Body of pancreas (tissue), 4 donors: Measurements from ENCODE around the gene FKBP15.

Experiments used
- POLR2A ChIP-seq, 3 donors: fragments of 450-650 bp; IDR thresholded peaks; one replicate each; pipeline ENCODE4 v1.6.1; 2016; ENCODE audit warnings: antibody characterized with exemption in 3 of 3, mild to moderate bottlenecking in 2 of 3
- TF ChIP-seq, protein P1 (sequence below), 7 experiments: fragments of 450-650 bp in 4 of 7; fragments of 200-600 bp in 3 of 7; sonication (generic) in 3 of 7; IDR thresholded peaks; one replicate each; pipeline ENCODE4 v1.5.1; 2016 to 2019; ENCODE audit warnings: antibody characterized with exemption in 7 of 7

DNA sequence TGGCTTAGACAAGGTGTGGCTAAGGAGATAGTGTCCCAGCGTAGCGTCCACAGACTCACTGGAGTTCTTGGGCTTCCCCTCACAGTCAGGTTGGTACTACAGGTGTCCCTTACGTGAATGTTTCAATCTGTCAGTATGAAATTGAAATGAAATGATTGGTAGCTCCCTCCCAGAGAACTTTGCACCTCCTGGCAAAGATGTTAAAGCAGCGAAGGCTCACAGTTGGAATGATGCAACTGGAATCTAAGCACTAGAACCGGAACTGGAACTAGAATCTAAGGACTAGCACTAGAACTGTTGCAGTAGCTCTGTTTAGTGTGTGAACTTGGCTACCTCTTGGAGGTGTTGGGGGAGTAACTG, 1.4 kb upstream of the FKBP15 start:
- no peak for TF ChIP-seq POLR2A (IDR thresholded peaks at IDR 0.05)
- TF ChIP-seq, protein P1, sequence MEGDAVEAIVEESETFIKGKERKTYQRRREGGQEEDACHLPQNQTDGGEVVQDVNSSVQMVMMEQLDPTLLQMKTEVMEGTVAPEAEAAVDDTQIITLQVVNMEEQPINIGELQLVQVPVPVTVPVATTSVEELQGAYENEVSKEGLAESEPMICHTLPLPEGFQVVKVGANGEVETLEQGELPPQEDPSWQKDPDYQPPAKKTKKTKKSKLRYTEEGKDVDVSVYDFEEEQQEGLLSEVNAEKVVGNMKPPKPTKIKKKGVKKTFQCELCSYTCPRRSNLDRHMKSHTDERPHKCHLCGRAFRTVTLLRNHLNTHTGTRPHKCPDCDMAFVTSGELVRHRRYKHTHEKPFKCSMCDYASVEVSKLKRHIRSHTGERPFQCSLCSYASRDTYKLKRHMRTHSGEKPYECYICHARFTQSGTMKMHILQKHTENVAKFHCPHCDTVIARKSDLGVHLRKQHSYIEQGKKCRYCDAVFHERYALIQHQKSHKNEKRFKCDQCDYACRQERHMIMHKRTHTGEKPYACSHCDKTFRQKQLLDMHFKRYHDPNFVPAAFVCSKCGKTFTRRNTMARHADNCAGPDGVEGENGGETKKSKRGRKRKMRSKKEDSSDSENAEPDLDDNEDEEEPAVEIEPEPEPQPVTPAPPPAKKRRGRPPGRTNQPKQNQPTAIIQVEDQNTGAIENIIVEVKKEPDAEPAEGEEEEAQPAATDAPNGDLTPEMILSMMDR (IDR thresholded peaks at IDR 0.05) = no peak
